GM18502 (cell line): ENCODE measurements around the gene GNG4.
"Not testable (repeated sequence)": the region's sequence is repeated elsewhere in the genome, so short reads cannot be mapped to it uniquely, and the experiment has no call there.

Experiments
- ATAC-seq: cut with Tn5 transposase; IDR thresholded peaks from one replicate; pipeline ENCODE4 v1.9.1; 2021; ENCODE audit warnings: mild to moderate bottlenecking; ENCODE audit not compliant: unreplicated experiment, poor library complexity

GNG4 gene

GRCh38 chr1:235546369-235547155, 103.0 kb downstream of the GNG4 start:
- ATAC-seq: not testable (repeated sequence)

GRCh38 chr1:235545292-235545930, 104.2 kb downstream of the GNG4 start:
- ATAC-seq: no peak

- not testable (repeated sequence) for ATAC-seq
These were observed 106.7 kb downstream of the GNG4 start for GRCh38 chr1:235542845-235543244.

- no peak for ATAC-seq
These were observed 116.0 kb downstream of the GNG4 start for GRCh38 chr1:235533476-235534168.

GRCh38 chr1:235532360-235532759, 117.2 kb downstream of the GNG4 start:
- no peak for ATAC-seq

GRCh38 chr1:235527196-235527814, 122.3 kb downstream of the GNG4 start:
- no peak for ATAC-seq

GRCh38 chr1:235525314-235525713, 124.3 kb downstream of the GNG4 start:
- ATAC-seq: no peak

GRCh38 chr1:235516862-235517446, 132.6 kb downstream of the GNG4 start:
- peak; percentile 47 for ATAC-seq

- no peak for ATAC-seq
These were observed 133.6 kb downstream of the GNG4 start for GRCh38 chr1:235515844-235516512.

- no peak for ATAC-seq
These were observed 135.9 kb downstream of the GNG4 start for GRCh38 chr1:235513495-235514366.

GRCh38 chr1:235511470-235512240, 137.9 kb downstream of the GNG4 start:
- ATAC-seq: no peak

- ATAC-seq: no peak
These were observed 138.8 kb downstream of the GNG4 start for GRCh38 chr1:235510823-235511222.

GRCh38 chr1:235507623-235508022, 142.0 kb downstream of the GNG4 start:
- ATAC-seq: no peak

GRCh38 chr1:235504494-235505222, 144.9 kb downstream of the GNG4 start:
- ATAC-seq: peak; percentile 78

- ATAC-seq: peak; percentile 47
These were observed 145.5 kb downstream of the GNG4 start, which contains the start of gene B3GALNT2 for GRCh38 chr1:235504122-235504493. B3GALNT2 (minus strand) TSS chr1:235504452; CDS start chr1:235504252, 200 bp downstream.

GRCh38 chr1:235503403-235504121, 146.0 kb downstream of the GNG4 start:
- peak; percentile 21 for ATAC-seq
